H9 (cell line): ENCODE data around the gene TMC1. TPM values are rescaled to one million over a fixed set of nuclear protein-coding genes. Genes with fewer than 3 reads are reported as not detected.
A peak's percentile ranks its signal among the peaks of the same experiment; 100 is the strongest.

ENCODE experiments used
- DNase-seq: peaks from one replicate; pipeline ENCODE4 v3.0.0-alpha.2; 2017
- H2AFZ ChIP-seq: one replicate; pipeline ENCODE4 v1.6.1; 2013; ENCODE audit warnings: mild to moderate bottlenecking, low read length, control low read depth, moderate library complexity
- H2AK5ac ChIP-seq: 2 replicates; pipeline ENCODE4 v1.6.1; 2013; ENCODE audit warnings: low read length, control low read depth, mixed read lengths; ENCODE audit not compliant: insufficient read length
- H2BK120ac ChIP-seq: one replicate; pipeline ENCODE4 v1.6.1; 2013; ENCODE audit warnings: low read depth, mild to moderate bottlenecking, low read length, control low read depth, inconsistent platforms; ENCODE audit not compliant: poor library complexity, severe bottlenecking
- H2BK12ac ChIP-seq: 2 replicates; pipeline ENCODE4 v1.6.1; 2013; ENCODE audit warnings: low read length, control low read depth, mixed read lengths, low read depth; ENCODE audit not compliant: insufficient read length
- H2BK15ac ChIP-seq: 2 replicates; pipeline ENCODE4 v1.6.1; 2013; ENCODE audit warnings: low read depth, low read length, control low read depth
- H2BK20ac ChIP-seq: one replicate; pipeline ENCODE4 v1.6.1; 2013; ENCODE audit warnings: low read depth, mild to moderate bottlenecking, low read length, control low read depth, inconsistent platforms; ENCODE audit not compliant: poor library complexity, severe bottlenecking
- H2BK5ac ChIP-seq: 2 replicates; pipeline ENCODE4 v1.6.1; 2013; ENCODE audit warnings: low read length, control low read depth, mixed read lengths; ENCODE audit not compliant: insufficient read length
- H3K14ac ChIP-seq: 2 replicates; pipeline ENCODE4 v1.6.1; 2013; ENCODE audit warnings: low read length, control low read depth; ENCODE audit not compliant: insufficient read depth
- H3K18ac ChIP-seq: 2 replicates; pipeline ENCODE4 v1.6.1; 2013; ENCODE audit warnings: low read depth, mild to moderate bottlenecking, mixed read lengths, low read length, control low read depth; ENCODE audit not compliant: insufficient read length
- H3K23ac ChIP-seq: 2 replicates; pipeline ENCODE4 v1.6.1; 2013; ENCODE audit warnings: low read length, control low read depth, mixed read lengths, low read depth; ENCODE audit not compliant: insufficient read length
- H3K23me2 ChIP-seq: 2 replicates; pipeline ENCODE4 v1.6.1; 2013; ENCODE audit warnings: low read depth, mild to moderate bottlenecking, mixed read lengths, low read length, control low read depth; ENCODE audit not compliant: insufficient read length, poor library complexity, severe bottlenecking
- H3K27ac ChIP-seq: 2 replicates; pipeline ENCODE4 v1.5.1; 2013; ENCODE audit warnings: low read length, control low read depth, mixed read lengths, low read depth; ENCODE audit not compliant: insufficient read length
- H3K27me3 ChIP-seq: 2 replicates; pipeline ENCODE4 v1.6.1; 2013; ENCODE audit warnings: low read length, control low read depth, inconsistent platforms; ENCODE audit not compliant: insufficient read depth
- H3K4ac ChIP-seq: 2 replicates; pipeline ENCODE4 v1.6.1; 2013; ENCODE audit warnings: low read depth, mild to moderate bottlenecking, control low read depth, inconsistent platforms, low read length, moderate library complexity
- H3K4me1 ChIP-seq: 2 replicates; pipeline ENCODE4 v1.6.1; 2013; ENCODE audit warnings: low read length, control low read depth, inconsistent platforms; ENCODE audit not compliant: insufficient read depth
- H3K4me2 ChIP-seq: 2 replicates; pipeline ENCODE4 v1.6.1; 2013; ENCODE audit warnings: low read length, control low read depth, mixed read lengths; ENCODE audit not compliant: insufficient read length, insufficient read depth
- H3K56ac ChIP-seq: 2 replicates; pipeline ENCODE4 v1.6.1; 2013; ENCODE audit warnings: low read depth, mild to moderate bottlenecking, mixed read lengths, low read length, control low read depth; ENCODE audit not compliant: insufficient read length
- H3K79me1 ChIP-seq: 2 replicates; pipeline ENCODE4 v1.6.1; 2013; ENCODE audit warnings: low read depth, mild to moderate bottlenecking, moderate library complexity, low read length, control low read depth, inconsistent platforms; ENCODE audit not compliant: insufficient read depth, poor library complexity, severe bottlenecking
- H3K79me2 ChIP-seq: 2 replicates; pipeline ENCODE4 v1.6.1; 2013; ENCODE audit warnings: low read length, control low read depth, inconsistent platforms; ENCODE audit not compliant: insufficient read depth
- H3K9ac ChIP-seq: 2 replicates; pipeline ENCODE4 v1.6.1; 2013; ENCODE audit warnings: low read length, control low read depth, mixed read lengths; ENCODE audit not compliant: insufficient read length; ENCODE audit errors: extremely low read depth
- H3K9me3 ChIP-seq: one replicate; pipeline ENCODE4 v1.6.1; 2013; ENCODE audit warnings: low read depth, low read length, inconsistent platforms; ENCODE audit not compliant: control insufficient read depth
- H3T11ph ChIP-seq: one replicate; pipeline ENCODE4 v1.6.1; 2013; ENCODE audit warnings: mild to moderate bottlenecking, low read length, control low read depth, inconsistent platforms
- H4K20me1 ChIP-seq: one replicate; pipeline ENCODE4 v1.6.1; 2013; ENCODE audit not compliant: control insufficient read depth, insufficient read length, insufficient read depth
- H4K5ac ChIP-seq: 2 replicates; pipeline ENCODE4 v1.6.1; 2013; ENCODE audit warnings: low read depth, mild to moderate bottlenecking, mixed read lengths, low read length, control low read depth; ENCODE audit not compliant: insufficient read length
- H4K8ac ChIP-seq: replicated peaks from 2 replicates; pipeline ENCODE4 v1.6.1; 2013; ENCODE audit warnings: low read length, control low read depth, mixed read lengths, low read depth; ENCODE audit not compliant: insufficient read length
- H4K91ac ChIP-seq: 2 replicates; pipeline ENCODE4 v1.6.1; 2013; ENCODE audit warnings: low read depth, mild to moderate bottlenecking, moderate library complexity, mixed read lengths, low read length, control low read depth; ENCODE audit not compliant: insufficient read length
- H3K27ac Mint-ChIP-seq, 3 experiments: 2 replicates in 2 of 3; 3 replicates in 1 of 3; pipeline ENCODE4 v1.8.0; 2020 to 2021; ENCODE audit warnings: mixed read lengths in 3 of 3, mild to moderate bottlenecking in 1 of 3, moderate library complexity in 1 of 3
- H3K27me3 Mint-ChIP-seq: 2 replicates; pipeline ENCODE4 v1.8.0; 2021; ENCODE audit warnings: low read depth, mild to moderate bottlenecking, moderate library complexity, mixed read lengths
- H3K36me3 Mint-ChIP-seq, 3 experiments: 2 replicates in 2 of 3; 3 replicates in 1 of 3; pipeline ENCODE4 v1.8.0; 2020 to 2021; ENCODE audit warnings: low read depth in 3 of 3, mixed read lengths in 3 of 3; ENCODE audit not compliant: insufficient read depth in 1 of 3
- H3K4me1 Mint-ChIP-seq, 2 experiments: 2 replicates each; pipeline ENCODE4 v1.8.0; 2020; ENCODE audit warnings: mixed read lengths in 2 of 2
- H3K4me3 Mint-ChIP-seq, 2 experiments: 2 replicates in 1 of 2; 3 replicates in 1 of 2; pipeline ENCODE4 v1.8.0; 2020 to 2021; ENCODE audit warnings: mild to moderate bottlenecking in 2 of 2, mixed read lengths in 2 of 2, moderate library complexity in 1 of 2
- H3K9me3 Mint-ChIP-seq, 2 experiments: 2 replicates in 1 of 2; 3 replicates in 1 of 2; pipeline ENCODE4 v1.8.0; 2020; ENCODE audit warnings: mild to moderate bottlenecking in 2 of 2, mixed read lengths in 2 of 2, moderate library complexity in 1 of 2
- CTCF ChIP-seq: fragments of 200-600 bp; sonication (generic); conservative IDR thresholded peaks from 3 replicates; pipeline ENCODE4 v1.8.0; 2021; ENCODE audit warnings: antibody characterized with exemption, mild to moderate bottlenecking
- WGBS: extraction: QIAGEN DNeasy Blood & Tissue Kit; methylation state at CpG from one replicate; pipeline ENCODE4 v1.1.7; 2013; ENCODE audit warnings: missing lambda C conversion rate, low lambda C conversion rate, mixed read lengths; ENCODE audit not compliant: insufficient read length; ENCODE audit errors: extremely low coverage; 5-methylcytosine and 5-hydroxymethylcytosine counted together
- total RNA-seq: library from RNA; stranded (reverse); gene quantifications from 2 replicates; pipeline ENCODE4 v1.2.1, GENCODE V29; 2021

TMC1 gene
- total RNA-seq, 1 experiment from 2014 or later = 2.4 TPM

GRCh38 chr9:72577212-72577753 lies 55.9 kb downstream of the TMC1 start:
- Histone ChIP-seq H3T11ph (no peak overlapping the region), H3K27me3 (no peaks in the 10 kb centered on the region), H2BK12ac (no peak overlapping the region), H3K23me2 (no peaks in the 10 kb centered on the region), H3K4ac (no peak overlapping the region), H4K91ac (no peak overlapping the region), H3K79me2 (no peaks in the 10 kb centered on the region), H2BK5ac (no peak overlapping the region), H3K9ac (no peak overlapping the region), H4K5ac (no peak overlapping the region), H4K8ac (no peak overlapping the region), H3K14ac (no peak overlapping the region), H2BK120ac (no peak overlapping the region), H3K27ac (no peak overlapping the region), H3K4me2 (no peak overlapping the region), H3K18ac (no peak overlapping the region), H4K20me1 (no peaks in the 10 kb centered on the region), H3K56ac (no peak overlapping the region), H2AFZ (no peak overlapping the region), H2BK20ac (no peak overlapping the region), H3K79me1 (no peaks in the 10 kb centered on the region), H3K9me3 (no peaks in the 10 kb centered on the region), H2BK15ac (no peak overlapping the region), H2AK5ac (no peak overlapping the region), H3K4me1 (no peaks in the 10 kb centered on the region), H3K23ac (no peak overlapping the region)
- Mint-ChIP-seq H3K27ac (peak overlapping the region in 1 of 3 experiments; percentile 34; a peak in 1 of 7 replicates), H3K27me3 (no peaks in the 10 kb centered on the region), H3K9me3 (no peaks in the 10 kb centered on the region), H3K4me3 (no peak overlapping the region), H3K36me3 (no peaks in the 10 kb centered on the region), H3K4me1 (peaks cover under 1 to 6% of the 10 kb centered on the region in 2 experiments; a peak in 1 of 4 replicates)
- WGBS = no CpG with 5 or more reads among the region's 4 CpGs
- DNase-seq = no peak
- no peak for TF ChIP-seq CTCF
